Measurements from ENCODE around the gene RNF114.
"Not testable (repeated sequence)": the region's sequence is repeated elsewhere in the genome, so short reads cannot be mapped to it uniquely, and the experiment has no call there.

RNF114 gene

DNA sequence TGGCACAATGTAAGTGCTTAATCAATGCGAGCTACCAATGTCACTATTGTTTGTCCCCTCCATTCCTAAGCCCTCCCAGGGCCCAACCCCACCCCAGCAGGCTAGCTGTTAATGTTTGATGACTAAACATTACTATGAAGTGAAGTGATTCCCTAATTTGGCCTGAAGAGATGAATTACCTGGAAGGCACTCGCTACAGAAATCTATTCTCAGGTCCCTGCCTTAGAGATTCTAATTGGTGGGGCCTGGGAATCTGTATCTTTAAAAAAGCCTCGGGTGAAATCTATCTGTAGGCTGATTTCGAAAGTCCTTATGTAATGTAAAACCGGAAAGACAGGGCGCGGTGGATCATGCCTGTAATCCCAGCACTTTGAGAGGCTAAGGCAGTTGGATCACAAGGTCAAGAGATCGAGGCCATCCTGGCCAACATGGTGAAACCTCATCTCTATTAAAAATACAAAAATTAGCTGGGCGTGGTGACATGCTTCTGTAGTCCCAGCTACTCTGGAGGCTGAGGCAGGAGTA is 29.6 kb downstream of the RNF114 start:
- DNase-seq: no peak

DNA sequence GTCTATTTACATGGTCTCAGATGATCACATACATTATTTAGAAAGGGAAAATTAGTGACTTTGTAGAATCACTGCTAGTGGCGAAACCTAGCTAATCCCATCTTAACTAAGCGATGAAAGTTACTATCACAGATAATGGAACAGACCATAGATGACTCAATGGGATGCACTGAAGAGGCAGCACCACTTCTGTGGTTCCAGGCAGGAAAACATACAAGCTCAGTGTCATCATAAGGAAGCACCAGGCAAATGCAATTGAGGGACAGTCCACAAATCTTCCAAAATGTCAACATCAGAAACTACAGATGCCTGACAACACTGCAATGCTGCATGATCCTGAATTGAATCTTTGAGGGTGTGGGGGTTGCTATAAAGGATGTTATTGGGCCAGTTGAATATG is 30.7 kb downstream of the RNF114 start:
- no peak for DNase-seq

DNA sequence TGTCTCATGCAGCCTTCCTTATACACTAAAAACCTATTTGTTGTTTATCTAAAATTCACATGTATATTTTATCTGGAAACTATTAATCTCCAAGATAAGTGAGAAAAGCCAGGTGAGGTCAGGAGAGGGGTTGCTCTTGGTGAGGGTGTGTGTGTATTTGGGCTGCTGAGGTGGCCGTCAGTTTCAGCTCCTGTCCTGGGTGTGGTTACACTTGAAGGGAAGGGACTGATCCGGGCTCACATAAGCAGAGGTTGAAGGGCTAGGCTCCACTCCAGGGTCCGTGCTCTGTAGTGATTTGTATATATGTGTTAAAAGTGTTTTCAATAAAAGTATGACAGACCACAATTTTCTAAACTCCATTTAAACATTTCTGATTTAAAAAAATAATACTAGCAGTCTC is 33.0 kb downstream of the RNF114 start:
- DNase-seq: no peak

DNA sequence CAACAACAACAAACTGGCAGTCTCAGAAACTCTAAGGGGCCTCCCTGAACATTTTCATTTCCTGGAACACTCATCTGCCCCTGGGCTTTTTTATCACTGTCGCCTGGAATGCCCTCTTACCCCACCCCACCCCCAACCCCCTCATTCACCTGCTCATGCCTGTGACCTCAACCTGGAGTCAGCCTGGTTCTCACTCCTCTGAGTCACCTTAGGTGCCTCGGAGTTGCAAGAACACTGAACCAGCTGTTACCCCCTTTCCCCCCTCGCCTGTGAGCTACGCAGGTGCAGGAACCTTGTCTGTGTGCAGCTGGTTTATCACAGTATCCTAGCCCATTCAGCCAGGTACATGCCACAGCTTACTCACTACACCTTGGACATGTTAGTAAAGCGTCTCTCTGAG is 33.7 kb downstream of the RNF114 start:
- no peak for DNase-seq

DNA sequence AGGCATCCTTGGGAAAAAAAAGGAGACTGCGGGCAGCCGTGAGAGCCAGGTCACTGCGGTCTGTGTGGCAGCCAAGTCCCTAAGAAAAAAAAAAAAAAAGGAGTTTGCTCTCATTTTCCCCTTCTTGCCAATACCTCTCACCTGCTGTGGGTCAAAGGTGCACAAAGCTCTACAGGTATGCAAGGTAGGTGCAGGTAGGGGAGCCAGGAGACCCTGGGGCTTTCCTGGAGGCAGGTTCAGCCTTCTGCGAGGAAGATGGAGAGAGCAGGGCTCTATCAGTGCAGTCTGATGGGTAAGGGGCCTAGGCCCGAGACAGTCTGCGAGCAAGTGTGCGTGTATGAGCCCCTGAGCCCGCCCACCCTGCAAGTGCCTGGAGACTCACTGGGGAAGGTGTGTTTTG is 34.3 kb downstream of the RNF114 start:
- DNase-seq: no peak

DNA sequence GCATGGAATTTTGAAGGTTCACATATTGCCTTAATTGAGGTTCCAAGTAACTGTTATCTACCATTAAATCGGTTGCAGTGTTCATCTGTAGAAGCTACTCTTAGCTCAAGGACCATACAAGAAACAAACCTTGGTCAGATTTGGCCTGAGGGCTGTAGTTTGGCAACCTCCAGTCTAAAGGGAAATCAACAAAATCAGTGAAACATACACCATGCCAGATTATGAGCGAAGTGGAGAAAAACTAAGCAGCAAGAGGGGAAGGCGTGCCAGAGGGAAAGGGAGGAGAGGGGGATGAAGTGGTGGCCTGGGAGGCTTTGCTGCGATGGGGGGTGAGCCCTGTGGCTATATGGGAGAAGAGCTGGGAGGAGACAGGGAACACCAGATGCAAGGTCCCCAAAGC is 37.8 kb downstream of the RNF114 start:
- no peak for DNase-seq

DNA sequence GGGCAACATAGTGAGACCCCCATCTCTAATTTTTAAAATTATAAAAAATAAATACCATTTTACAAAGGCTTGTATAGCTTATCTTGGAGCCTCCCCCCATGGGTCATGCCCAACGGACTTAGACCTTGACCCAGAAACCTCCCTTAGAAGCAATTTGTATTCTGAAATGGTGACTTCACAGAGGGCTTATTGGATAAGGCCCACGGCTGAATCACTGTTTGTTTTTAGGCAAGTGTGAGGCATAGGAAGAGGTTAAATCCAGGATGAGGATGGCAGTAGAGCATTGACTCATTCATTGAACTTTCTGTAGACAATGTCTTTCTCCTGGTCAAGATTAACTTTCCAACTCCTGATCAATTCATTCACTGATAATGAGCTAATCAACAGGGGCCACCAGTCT is 40.3 kb downstream of the RNF114 start:
- no peak for DNase-seq

DNA sequence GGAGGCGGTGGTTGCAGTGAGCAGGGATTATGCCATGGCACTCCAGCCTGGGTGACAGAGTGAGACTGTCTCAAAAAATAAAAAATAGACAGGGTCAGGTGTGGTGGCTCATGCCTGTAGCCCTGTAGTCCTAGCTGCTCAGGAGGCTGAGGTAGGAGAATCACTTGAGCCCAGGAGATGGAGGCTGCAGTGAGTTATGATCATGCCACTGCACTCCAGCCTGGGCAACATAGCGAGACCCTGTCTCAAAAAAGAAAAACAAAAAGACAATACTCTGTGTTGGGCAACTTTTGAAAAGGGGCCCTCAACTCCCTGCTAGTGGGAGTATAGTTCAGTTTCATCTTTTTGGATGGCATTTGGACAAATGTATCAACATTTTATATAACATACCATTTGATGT is 41.5 kb downstream of the RNF114 start:
- not testable (repeated sequence) for DNase-seq

DNA sequence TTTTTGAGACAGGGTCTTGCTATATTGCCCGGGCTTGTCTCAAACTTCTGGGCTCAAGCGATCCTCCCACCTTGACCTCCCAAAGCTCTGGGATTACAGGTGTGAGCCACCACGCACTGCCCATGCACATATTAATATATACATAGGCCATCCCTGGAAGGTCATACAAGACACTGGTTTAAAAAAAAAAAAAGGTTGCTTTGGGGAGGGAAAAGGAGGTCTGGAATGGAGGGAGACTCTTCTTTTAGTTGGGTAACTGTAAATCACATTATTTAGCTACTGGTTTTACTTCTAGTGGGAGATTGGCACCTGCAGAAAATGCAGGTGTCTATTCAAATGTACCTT is 42.5 kb downstream of the RNF114 start:
- no peak for DNase-seq

DNA sequence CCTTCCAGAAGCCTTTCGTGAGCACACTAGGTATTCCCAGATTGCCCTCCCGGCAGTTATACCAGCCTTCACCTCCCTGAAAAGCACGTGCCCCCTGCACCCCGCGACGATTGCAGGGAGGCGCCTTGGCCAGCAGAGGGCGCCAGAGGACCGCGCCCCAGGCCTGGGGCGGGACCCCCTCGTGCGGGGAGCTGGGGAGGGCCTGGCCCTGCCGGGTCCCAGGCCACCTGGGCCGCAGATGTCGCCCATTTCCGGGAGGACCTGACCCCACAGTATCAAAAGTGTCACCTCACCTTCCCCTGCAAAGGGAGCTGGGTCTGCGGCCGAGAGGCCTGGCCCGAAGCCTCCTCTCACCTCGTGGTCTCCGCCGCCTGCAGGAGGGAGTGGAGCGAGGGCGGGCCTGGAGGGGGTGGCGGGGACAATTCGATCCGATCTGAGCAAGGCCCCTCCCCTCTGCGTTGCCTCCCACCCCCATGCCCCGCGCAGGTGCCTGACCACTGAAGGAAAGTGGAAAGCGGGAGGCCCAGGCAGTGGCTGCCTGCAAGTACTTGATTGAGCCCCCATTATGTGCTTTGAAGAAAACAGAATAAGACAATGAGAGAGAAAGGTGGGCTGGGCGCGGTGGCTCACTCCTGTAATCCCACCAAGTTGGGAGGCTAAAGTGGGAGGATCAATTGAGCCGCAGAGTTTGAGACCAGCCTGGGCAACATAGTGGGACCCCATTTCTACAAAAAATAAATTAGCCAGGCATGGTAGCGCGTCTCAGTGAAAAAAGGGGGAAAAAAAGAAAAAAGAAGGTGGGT is 43.0 kb downstream of the RNF114 start:
- peak; percentile 56 to 71 for DNase-seq

DNA sequence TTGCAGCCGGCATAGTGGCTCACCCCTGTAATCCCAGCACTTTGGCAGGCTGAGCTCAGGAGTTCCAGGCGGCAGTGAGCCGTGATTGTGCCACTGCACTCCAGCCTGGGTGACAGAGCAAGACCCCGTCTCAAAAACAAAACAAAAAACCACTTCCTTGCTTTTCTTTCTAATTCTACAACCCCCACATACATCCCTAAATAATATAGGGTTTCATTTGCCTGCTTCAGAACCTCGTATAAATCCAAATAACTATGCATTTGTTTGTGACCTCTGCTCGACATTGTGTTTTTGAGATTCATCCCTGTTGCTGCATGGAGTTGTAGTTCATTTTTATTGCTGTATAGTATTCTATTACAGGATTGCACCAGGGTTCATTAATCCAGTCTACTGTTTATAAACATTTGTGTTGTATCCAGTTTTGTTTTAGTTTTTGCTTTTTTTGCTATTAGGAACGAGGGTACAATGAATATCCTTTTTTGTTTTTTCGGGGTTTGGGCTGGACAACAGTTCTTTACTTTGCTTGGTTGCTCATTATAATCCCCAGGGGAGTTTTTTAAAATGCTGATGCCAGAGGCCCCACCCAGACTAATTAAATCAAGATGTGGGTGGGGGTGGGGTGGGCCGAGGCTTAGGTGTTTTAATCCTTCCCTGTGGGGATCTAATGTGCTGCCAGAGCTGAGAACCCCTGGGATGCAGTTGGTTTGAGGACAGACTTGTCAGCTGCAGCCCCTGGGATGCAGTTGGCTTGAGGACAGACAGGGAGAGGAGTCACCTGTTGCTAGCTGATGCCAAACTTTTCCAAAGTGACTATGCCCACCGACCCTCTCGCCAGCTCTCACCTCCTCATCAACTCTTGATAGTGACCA is 44.2 kb downstream of the RNF114 start:
- no peak for DNase-seq

DNA sequence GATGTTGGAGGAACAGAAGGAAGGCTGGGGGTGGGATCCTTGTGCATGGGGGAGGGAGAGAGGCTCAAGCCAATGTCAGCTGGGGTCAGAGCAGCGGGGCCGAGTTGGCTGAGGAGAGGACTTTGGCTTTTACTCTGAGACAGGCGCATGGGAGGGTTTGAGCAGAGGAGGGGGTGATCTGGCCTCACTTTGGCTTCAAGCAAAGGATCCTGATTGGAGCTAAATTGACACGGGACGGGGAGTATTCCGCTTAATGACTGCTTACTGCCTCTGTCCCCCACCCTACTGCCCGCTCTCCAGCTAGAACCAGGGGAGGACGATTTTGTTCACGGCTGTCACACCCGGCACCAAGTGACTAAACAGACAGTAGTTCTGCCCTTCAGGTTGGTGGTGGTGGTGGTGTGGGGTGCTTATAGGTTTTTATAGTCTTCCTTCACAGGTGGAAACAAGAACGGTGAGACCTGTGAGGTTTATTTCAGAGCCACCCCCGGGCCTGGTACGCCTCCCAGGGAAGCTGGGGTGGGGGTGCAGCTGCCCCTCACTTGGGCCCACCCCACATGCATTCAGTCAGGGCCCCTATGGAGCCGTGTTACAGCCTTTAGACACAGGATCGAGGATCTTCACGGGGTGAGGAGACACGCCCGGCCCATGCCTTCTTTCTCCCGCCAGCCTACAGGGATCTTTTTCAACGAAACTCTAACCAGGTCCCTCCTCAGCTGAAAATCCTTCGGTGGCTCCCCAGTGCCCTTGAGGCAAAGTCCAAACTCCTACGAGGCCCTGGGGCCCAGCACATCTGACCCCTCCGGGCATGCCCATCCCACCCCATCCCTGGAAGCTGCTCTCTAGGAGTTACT is 45.2 kb downstream of the RNF114 start:
- DNase-seq: no peak

DNA sequence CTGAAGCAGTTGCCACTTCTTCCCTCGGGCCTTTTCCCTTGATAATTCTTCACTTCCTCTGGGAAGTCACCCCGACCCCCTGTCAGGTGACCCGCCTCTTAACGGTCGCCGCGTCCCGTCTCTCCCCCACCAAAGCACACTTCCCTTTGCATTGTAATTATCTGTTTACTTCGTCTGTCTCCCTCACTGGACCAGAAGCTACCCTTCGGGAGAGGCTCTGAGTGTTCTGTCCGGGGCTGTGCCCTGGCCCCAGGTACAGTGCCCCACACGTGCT is 45.8 kb downstream of the RNF114 start:
- DNase-seq: no peak

DNA sequence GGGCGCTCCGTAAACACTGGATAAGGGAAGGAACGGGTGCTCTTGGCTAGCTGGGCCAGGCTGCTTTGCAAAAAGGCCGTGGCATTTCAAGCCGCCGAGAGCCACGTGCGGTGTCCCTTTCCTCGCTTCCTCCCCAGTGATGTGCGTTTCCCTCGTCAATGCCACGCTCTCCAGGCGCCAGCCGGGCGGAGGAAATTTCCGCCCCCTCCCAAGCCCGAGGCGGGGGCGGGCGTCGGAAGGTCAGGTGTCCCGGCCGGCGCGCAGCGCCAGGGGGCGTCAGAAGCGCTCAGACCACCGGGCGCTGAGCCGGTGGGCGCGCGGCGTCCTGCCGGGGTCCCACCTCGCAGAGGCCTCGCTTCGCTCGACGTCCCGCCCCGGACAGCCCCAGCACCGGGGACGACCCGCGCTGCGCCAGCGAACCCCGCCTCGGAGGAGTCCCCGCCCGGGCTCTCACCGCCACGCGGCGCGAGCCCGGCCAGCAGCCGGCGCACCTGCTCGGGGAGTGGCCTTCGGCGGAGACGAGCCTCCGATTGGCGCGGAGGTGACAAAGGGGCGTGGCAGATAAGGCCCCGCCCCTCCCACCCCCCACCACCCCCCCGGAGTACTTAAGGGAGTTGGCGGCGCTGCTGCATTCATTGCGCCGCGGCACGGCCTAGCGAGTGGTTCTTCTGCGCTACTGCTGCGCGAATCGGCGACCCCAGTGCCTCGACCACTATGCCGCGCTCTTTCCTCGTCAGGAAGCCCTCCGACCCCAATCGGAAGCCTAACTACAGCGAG is 46.3 kb downstream of the RNF114 start, which contains the start of gene SNAI1:
TSS of gene SNAI1 (plus strand) at position 635 of the 777 bp plus-strand sequence. CDS start at position 715, 80 bp downstream.
- DNase-seq: peak; percentile 87 to 90

DNA sequence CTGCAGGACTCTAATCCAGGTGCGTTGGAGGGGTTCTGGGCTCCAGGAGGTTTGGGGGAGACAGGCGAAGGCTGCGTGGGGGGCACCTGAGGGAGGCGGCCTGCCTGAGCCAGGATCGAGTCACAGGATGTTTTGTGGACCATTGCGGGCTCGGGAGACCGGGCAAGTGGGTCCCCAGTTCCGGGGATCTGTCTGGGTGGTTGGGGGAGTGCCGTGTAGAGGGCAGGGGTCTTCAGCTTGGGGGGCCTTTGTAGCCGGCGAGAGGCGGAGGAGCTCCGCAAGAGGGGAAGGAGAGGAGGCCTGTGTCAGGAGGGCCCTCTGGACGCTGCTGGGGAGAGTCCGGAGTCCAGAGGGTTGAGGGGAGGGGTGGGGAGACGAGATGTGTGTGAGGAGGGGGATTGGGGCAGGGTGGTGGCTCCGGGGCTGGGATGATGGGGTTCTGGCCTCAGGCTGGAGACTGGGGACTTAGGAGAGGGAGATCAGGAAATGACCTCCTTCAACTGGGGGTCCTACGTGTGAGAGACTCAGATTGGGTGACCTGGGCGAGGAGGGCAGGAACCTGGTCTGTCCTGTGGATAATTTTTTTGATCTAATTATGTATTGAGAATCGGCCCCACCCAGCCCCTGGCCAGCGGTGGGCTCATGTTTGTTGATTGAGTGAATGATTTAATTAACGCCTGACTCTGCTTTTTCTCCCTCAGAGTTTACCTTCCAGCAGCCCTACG is 47.1 kb downstream of the RNF114 start:
- DNase-seq: no peak

DNA sequence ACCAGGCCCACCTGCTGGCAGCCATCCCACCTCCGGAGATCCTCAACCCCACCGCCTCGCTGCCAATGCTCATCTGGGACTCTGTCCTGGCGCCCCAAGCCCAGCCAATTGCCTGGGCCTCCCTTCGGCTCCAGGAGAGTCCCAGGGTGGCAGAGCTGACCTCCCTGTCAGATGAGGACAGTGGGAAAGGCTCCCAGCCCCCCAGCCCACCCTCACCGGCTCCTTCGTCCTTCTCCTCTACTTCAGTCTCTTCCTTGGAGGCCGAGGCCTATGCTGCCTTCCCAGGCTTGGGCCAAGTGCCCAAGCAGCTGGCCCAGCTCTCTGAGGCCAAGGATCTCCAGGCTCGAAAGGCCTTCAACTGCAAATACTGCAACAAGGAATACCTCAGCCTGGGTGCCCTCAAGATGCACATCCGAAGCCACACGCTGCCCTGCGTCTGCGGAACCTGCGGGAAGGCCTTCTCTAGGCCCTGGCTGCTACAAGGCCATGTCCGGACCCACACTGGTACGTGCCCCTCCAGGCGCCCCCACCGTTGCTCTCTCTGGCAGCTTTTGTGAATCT is 47.7 kb downstream of the RNF114 start:
- no peak for DNase-seq

DNA sequence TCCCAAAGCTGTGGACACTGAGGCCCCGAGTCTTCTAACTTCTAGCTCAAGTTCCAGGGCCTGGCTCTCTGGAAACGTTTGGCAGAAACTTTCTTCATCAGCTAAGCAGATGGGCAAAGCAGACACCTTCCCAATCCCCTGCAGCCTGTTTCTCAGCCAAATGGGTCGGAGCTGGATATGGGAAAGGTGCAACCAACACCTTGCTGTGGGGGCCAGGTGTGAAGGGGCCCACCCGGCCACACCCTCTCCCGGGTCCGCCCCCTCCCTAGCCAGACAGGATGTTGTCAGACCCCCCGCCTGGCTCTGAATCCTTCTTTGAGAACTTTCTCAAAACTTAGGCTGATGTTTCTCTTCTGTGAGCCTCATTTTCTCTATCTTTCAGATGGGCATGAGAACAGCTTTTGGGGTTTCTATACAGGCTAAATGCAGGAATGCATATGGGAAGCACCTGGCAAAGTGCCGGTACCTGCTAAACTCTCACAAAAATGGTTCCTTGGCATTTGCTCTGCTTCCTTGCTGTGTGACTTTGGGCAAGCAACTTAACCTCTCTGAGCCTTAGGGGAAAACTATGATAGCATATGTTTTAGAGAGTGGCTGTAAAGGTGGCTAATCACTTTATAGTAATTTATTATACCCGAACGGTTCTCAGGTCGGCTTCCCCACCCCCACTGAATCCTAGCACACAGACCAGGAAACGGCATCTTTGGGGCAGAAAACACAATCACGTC is 48.4 kb downstream of the RNF114 start:
- DNase-seq: no peak

DNA sequence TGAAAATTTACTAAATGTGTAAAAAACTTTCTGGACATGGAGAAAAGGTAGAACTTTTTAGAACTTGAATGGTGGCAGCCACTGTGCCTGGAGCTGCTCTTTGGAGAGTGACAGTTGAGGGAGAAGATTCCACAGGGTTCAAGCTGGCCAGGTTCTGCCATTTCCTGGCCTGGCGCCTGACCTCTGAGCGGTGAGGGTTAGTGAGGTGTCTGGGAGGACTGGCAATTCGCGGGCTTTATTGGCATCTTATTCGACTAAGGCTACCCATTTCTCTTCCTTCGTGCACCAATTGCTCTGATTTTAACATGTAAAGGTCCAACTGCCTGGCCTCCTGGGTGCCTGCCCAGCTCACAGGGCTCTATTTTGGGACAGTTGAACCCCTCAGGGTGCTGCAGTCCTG is 49.0 kb downstream of the RNF114 start:
- no peak for DNase-seq

DNA sequence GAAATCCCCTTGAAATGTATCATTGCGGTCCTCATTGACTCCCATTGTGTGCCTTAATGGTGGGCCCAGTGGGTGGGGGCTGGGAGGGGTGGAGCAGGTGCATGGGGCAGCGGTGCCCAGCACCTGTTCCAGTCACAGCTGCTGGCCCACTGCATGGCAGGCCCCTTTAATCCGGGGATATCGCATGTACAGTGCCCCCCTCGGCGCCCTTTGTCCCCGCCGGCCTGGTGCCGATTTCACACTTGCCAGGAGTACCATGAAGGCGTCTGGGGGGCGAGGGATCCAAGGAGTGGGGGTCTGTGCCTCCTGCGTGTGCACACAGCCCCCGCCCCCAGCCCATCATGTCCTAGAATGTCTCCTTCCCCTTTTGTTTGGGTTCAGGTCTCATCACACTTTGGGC is 49.4 kb downstream of the RNF114 start:
- no peak for DNase-seq

DNA sequence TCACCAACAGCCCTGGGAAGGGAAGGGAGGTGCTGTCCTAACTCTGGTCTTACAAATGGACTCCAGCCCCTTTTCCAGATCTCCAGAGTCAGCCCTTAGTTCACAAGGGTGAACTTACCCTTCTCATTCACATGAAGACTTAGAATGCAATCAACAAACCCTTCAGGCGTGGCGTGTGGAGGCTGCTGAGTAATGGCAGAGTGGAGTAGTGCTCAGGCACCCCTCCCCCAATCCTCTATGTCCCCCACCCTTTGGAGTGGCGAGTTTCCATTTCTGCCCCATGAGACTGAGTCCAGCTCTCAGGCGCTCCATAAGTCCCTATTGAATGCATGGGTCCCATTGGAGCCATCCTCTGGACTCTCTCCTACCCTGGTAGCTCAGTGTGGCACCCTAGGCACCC is 49.9 kb downstream of the RNF114 start:
- DNase-seq: no peak
